Stimulated activated CD8-positive, alpha-beta memory T cell treated with anti-CD3 and anti-CD28 coated beads, Interleukin-2, amount 100 ng/mL, for 48 hours (primary cell): ENCODE measurements around the gene VSX1.

ENCODE experiments used
- DNase-seq, 2 donors: peaks; one replicate each; pipeline ENCODE4 v3.0.0-alpha.2; 2020; ENCODE audit warnings: low read depth in 2 of 2

VSX1 gene

GRCh38 chr20:25081730-25082497 lies at the start of gene VSX1:
Gene VSX1 (minus strand): TSS chr20:25082141. CDS start chr20:25082096, 45 bp downstream.
- DNase-seq: no peak

GRCh38 chr20:25129908-25130307 lies 48.0 kb upstream of the VSX1 start:
- DNase-seq: no peak

GRCh38 chr20:25129428-25129827 lies 47.5 kb upstream of the VSX1 start:
- DNase-seq: no peak

- no peak for DNase-seq
Measured at GRCh38 chr20:25128649-25129048, 46.7 kb upstream of the VSX1 start.

GRCh38 chr20:25127761-25128537 lies 46.0 kb upstream of the VSX1 start:
- no peak for DNase-seq

GRCh38 chr20:25126204-25127029 lies 44.5 kb upstream of the VSX1 start:
- DNase-seq: no peak

- no peak for DNase-seq
Measured at GRCh38 chr20:25125636-25126035, 43.7 kb upstream of the VSX1 start.

- no peak for DNase-seq
Measured at GRCh38 chr20:25120920-25121319, 39.0 kb upstream of the VSX1 start.

GRCh38 chr20:25120457-25120856 lies 38.5 kb upstream of the VSX1 start:
- DNase-seq: no peak

GRCh38 chr20:25118529-25118928 lies 36.6 kb upstream of the VSX1 start:
- no peak for DNase-seq

GRCh38 chr20:25117990-25118389 lies 36.0 kb upstream of the VSX1 start:
- DNase-seq: no peak

- no peak for DNase-seq
Measured at GRCh38 chr20:25116739-25117458, 35.0 kb upstream of the VSX1 start.

- no peak for DNase-seq
Measured at GRCh38 chr20:25103526-25103925, 21.6 kb upstream of the VSX1 start.

- DNase-seq: no peak
Measured at GRCh38 chr20:25100914-25101313, 19.0 kb upstream of the VSX1 start.

- no peak for DNase-seq
Measured at GRCh38 chr20:25099601-25100140, 17.7 kb upstream of the VSX1 start.

GRCh38 chr20:25097498-25097897 lies 15.6 kb upstream of the VSX1 start:
- DNase-seq: no peak

- DNase-seq: peak in 1 of 2 donors; percentile 36
Measured at GRCh38 chr20:25090492-25091429, 8.8 kb upstream of the VSX1 start.

- no peak for DNase-seq
Measured at GRCh38 chr20:25089662-25090061, 7.7 kb upstream of the VSX1 start.

GRCh38 chr20:25089096-25089495 lies 7.2 kb upstream of the VSX1 start:
- no peak for DNase-seq

- DNase-seq: no peak
Measured at GRCh38 chr20:25088267-25088666, 6.3 kb upstream of the VSX1 start.
